ENCODE data around the gene ADCYAP1R1.
"Not testable (repeated sequence)": the region's sequence is repeated elsewhere in the genome, so short reads cannot be mapped to it uniquely, and the experiment has no call there.

The ADCYAP1R1 gene

GRCh38 chr7:31133497-31133896 is 81.4 kb downstream of the ADCYAP1R1 start:
- no peaks in the 10 kb centered on the region for H3K27me3 Mint-ChIP-seq
- H3K9me3 Mint-ChIP-seq, result no peaks in the 10 kb centered on the region
- no peak overlapping the region for H3K27ac Mint-ChIP-seq
- no peaks in the 10 kb centered on the region for H3K4me1 Mint-ChIP-seq (ENCODE audit: low read depth)
- H3K4me3 Mint-ChIP-seq, result no peak overlapping the region
- H3K36me3 Mint-ChIP-seq (ENCODE audit: low read depth), result no peaks in the 10 kb centered on the region

DNA sequence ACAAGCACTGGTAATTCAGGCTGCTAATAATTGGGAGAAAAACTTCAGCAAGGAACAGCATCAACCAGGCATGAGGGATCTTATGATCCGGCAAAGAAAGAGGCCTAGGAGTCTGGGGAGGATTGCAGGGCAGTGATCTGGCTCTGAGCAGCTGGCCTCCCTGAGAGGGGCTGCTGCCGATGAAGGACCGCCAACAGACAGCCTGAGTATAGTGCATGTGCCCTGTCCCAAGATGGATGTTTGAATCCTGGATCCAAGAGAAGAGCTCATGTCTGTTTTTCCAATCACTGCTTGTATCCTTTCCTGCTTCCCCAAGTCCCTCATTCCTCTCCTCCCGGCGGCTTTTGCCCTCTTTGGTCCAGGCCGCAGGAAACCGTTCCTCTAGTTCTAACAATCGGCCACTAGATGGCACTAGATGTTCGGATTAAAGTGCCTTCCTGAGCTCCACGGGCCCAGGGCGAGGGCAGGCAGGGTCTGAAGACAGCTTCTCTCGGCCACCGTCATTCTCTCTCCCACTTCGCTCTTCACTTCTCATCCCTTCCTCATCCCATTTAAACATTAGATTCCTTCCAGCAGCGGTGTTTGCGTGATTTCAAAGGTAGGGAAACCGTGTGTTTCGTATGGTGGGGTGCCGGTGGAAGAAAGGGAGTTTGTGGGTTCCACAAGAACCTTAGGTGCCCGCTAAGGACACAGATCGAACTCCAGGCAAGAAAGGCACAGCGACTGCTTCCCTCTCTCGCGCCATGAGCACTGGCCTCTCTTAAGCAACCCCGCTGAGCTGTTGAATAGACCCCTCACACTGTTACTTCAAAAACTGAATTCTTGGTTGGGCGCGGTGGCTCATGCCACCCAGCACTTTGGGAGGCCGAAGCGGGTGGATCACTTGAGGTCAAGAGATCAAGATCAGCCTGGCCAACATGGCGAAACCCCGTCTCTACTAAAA is 82.4 kb downstream of the ADCYAP1R1 start:
- no peaks in the 10 kb centered on the region for H3K27me3 Mint-ChIP-seq
- no peaks in the 10 kb centered on the region for H3K9me3 Mint-ChIP-seq
- no peaks in the 10 kb centered on the region for H3K4me1 Mint-ChIP-seq (ENCODE audit: low read depth)
- H3K27ac Mint-ChIP-seq, result no peak overlapping the region
- H3K4me3 Mint-ChIP-seq, result no peak overlapping the region
- no peaks in the 10 kb centered on the region for H3K36me3 Mint-ChIP-seq (ENCODE audit: low read depth)

GRCh38 chr7:31137234-31137633 is 85.1 kb downstream of the ADCYAP1R1 start:
- Mint-ChIP-seq H3K36me3 (ENCODE audit: low read depth) (no peaks in the 10 kb centered on the region), H3K9me3 (no peaks in the 10 kb centered on the region), H3K4me3 (no peak overlapping the region), H3K27ac (no peak overlapping the region), H3K27me3 (no peaks in the 10 kb centered on the region), H3K4me1 (ENCODE audit: low read depth) (no peaks in the 10 kb centered on the region)

- peaks cover 4% of the 10 kb centered on the region for H3K9me3 Mint-ChIP-seq
- no peaks in the 10 kb centered on the region for H3K36me3 Mint-ChIP-seq (ENCODE audit: low read depth)
- no peak overlapping the region for H3K27ac Mint-ChIP-seq
- no peaks in the 10 kb centered on the region for H3K4me1 Mint-ChIP-seq (ENCODE audit: low read depth)
- H3K4me3 Mint-ChIP-seq, result no peak overlapping the region
- peaks cover 19% of the 10 kb centered on the region for H3K27me3 Mint-ChIP-seq
Measured at GRCh38 chr7:31145339-31145738, 93.2 kb downstream of the ADCYAP1R1 start.

DNA sequence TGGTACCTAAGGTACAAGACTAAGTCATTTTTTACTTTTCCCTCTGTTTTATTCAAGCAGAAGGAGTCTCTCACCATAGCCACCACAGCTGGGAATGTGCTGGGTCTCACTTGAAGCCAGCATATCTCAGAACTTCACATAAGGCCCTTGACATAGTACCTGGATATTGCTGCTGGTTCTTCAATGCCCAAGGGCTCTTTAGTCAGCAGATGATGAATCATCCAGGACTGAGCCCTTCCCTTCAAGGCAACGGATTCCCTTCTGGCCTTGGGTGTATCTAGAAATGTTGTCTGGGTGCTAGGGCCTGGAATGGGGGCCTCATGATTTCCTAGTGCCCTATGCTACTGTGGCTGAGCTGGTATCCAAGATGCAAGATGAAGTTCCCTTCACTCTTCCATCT is 93.9 kb downstream of the ADCYAP1R1 start:
- Mint-ChIP-seq H3K4me3 (no peak overlapping the region), H3K27me3 (peaks cover 19% of the 10 kb centered on the region), H3K9me3 (peaks cover 4% of the 10 kb centered on the region), H3K4me1 (ENCODE audit: low read depth) (no peaks in the 10 kb centered on the region), H3K27ac (no peak overlapping the region), H3K36me3 (ENCODE audit: low read depth) (no peaks in the 10 kb centered on the region)

- Mint-ChIP-seq H3K36me3 (ENCODE audit: low read depth) (no peaks in the 10 kb centered on the region), H3K4me3 (no peak overlapping the region), H3K4me1 (ENCODE audit: low read depth) (no peaks in the 10 kb centered on the region), H3K27me3 (peaks cover 19% of the 10 kb centered on the region), H3K9me3 (peaks cover 4% of the 10 kb centered on the region), H3K27ac (no peak overlapping the region)
Measured at GRCh38 chr7:31146538-31146937, 94.4 kb downstream of the ADCYAP1R1 start.

GRCh38 chr7:31151849-31152248 is 99.7 kb downstream of the ADCYAP1R1 start:
- H3K9me3 Mint-ChIP-seq, result peaks cover 3% of the 10 kb centered on the region
- H3K27me3 Mint-ChIP-seq, result no peaks in the 10 kb centered on the region
- no peaks in the 10 kb centered on the region for H3K36me3 Mint-ChIP-seq (ENCODE audit: low read depth)
- no peaks in the 10 kb centered on the region for H3K4me1 Mint-ChIP-seq (ENCODE audit: low read depth)
- no peak overlapping the region for H3K4me3 Mint-ChIP-seq
- H3K27ac Mint-ChIP-seq, result no peak overlapping the region

- not testable (repeated sequence) for H3K36me3 Mint-ChIP-seq (ENCODE audit: low read depth); H3K9me3 Mint-ChIP-seq; H3K27ac Mint-ChIP-seq; H3K4me1 Mint-ChIP-seq (ENCODE audit: low read depth); H3K27me3 Mint-ChIP-seq; H3K4me3 Mint-ChIP-seq
Measured at GRCh38 chr7:31153318-31153717, 101.2 kb downstream of the ADCYAP1R1 start.

DNA sequence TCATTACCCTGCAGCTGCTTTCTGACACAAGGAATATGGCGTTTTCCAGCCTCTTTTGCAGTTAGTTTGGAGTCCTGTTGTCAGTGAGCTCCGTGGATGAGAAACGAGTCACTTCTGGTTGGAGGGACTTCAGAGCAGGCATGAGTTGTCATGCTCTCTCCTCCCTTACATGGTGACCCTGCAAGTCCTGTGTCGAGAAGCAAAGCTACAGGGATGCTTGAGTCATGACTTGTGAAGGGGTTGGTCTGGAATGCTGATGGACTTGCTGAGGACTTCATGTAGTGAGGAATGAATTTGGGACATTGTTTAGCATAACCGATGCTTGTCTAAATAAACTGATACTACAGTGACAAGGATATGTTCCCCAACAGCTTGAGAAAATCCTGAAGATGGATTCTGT is 108.8 kb downstream of the ADCYAP1R1 start:
- H3K4me3 Mint-ChIP-seq, result no peak overlapping the region
- H3K27ac Mint-ChIP-seq, result no peak overlapping the region
- no peaks in the 10 kb centered on the region for H3K4me1 Mint-ChIP-seq (ENCODE audit: low read depth)
- H3K9me3 Mint-ChIP-seq, result no peaks in the 10 kb centered on the region
- H3K36me3 Mint-ChIP-seq (ENCODE audit: low read depth), result no peaks in the 10 kb centered on the region
- peaks cover 15% of the 10 kb centered on the region for H3K27me3 Mint-ChIP-seq

Measured in stimulated activated naive CD8-positive, alpha-beta T cell treated with anti-CD3 and anti-CD28 coated beads, Interleukin-15, Interleukin-2, amounts not matched to agents 100 ng/mL and 50 ng/mL, for 24 hours (primary cell).